ENCODE measurements around the gene ARL10.

Gene ARL10

GRCh38 chr5:176334031-176334770, 31.1 kb upstream of the ARL10 start:
- DNase-seq, result no peak
- peaks cover 18% of the 10 kb centered on the region for H3K36me3 ChIP-seq

GRCh38 chr5:176337913-176338312, 27.4 kb upstream of the ARL10 start:
- Histone ChIP-seq H3K27me3 (ENCODE audit: insufficient read depth, low read depth, severe bottlenecking) (no peaks in the 10 kb centered on the region), H3K9me3 (ENCODE audit: severe bottlenecking) (peaks cover 4% of the 10 kb centered on the region), H3K27ac (no peak overlapping the region), H3K4me3 (ENCODE audit: low read depth, low read length) (no peak overlapping the region), H3K36me3 (peaks cover 18% of the 10 kb centered on the region)
- DNase-seq, result no peak
- TF ChIP-seq CTCF (IDR thresholded peaks at IDR 0.05; ENCODE audit: low read depth, low read length), result no peak

More at GRCh38 chr5:176334031-176334770, 31.1 kb upstream of the ARL10 start:
- Histone ChIP-seq H3K4me3 (ENCODE audit: low read depth, low read length) (no peak overlapping the region), H3K27me3 (ENCODE audit: insufficient read depth, low read depth, severe bottlenecking) (no peaks in the 10 kb centered on the region), H3K27ac (no peak overlapping the region), H3K9me3 (ENCODE audit: severe bottlenecking) (peaks cover 4% of the 10 kb centered on the region)
- TF ChIP-seq CTCF (IDR thresholded peaks at IDR 0.05; ENCODE audit: low read depth, low read length), result no peak

GRCh38 chr5:176339304-176339703, 26.0 kb upstream of the ARL10 start:
- H3K36me3 ChIP-seq, result peaks cover 19% of the 10 kb centered on the region
- no peak for DNase-seq
- no peak overlapping the region for H3K4me3 ChIP-seq (ENCODE audit: low read depth, low read length)
- H3K9me3 ChIP-seq (ENCODE audit: severe bottlenecking), result no peaks in the 10 kb centered on the region
- no peaks in the 10 kb centered on the region for H3K27me3 ChIP-seq (ENCODE audit: insufficient read depth, low read depth, severe bottlenecking)
- H3K27ac ChIP-seq, result no peak overlapping the region
- no peak for TF ChIP-seq CTCF (IDR thresholded peaks at IDR 0.05; ENCODE audit: low read depth, low read length)

GRCh38 chr5:176341325-176342157, 23.7 kb upstream of the ARL10 start:
- DNase-seq, result no peak
- TF ChIP-seq CTCF (IDR thresholded peaks at IDR 0.05; ENCODE audit: low read depth, low read length), result no peak

GRCh38 chr5:176342158-176342483, 23.2 kb upstream of the ARL10 start:
- Histone ChIP-seq H3K27me3 (ENCODE audit: insufficient read depth, low read depth, severe bottlenecking) (no peaks in the 10 kb centered on the region), H3K4me3 (ENCODE audit: low read depth, low read length) (no peak overlapping the region), H3K27ac (no peak overlapping the region), H3K9me3 (ENCODE audit: severe bottlenecking) (no peaks in the 10 kb centered on the region), H3K36me3 (peaks cover 38% of the 10 kb centered on the region)
- no peak for TF ChIP-seq CTCF (IDR thresholded peaks at IDR 0.05; ENCODE audit: low read depth, low read length)
- no peak for DNase-seq

More at GRCh38 chr5:176341325-176342157, 23.7 kb upstream of the ARL10 start:
- Histone ChIP-seq H3K27ac (no peak overlapping the region), H3K9me3 (ENCODE audit: severe bottlenecking) (no peaks in the 10 kb centered on the region), H3K27me3 (ENCODE audit: insufficient read depth, low read depth, severe bottlenecking) (no peaks in the 10 kb centered on the region), H3K4me3 (ENCODE audit: low read depth, low read length) (no peak overlapping the region), H3K36me3 (peaks cover 38% of the 10 kb centered on the region)
